HG03135 (cell line): ENCODE data around the gene RB1.

ENCODE experiments used
- ATAC-seq: cut with Tn5 transposase; IDR thresholded peaks from one replicate; pipeline ENCODE4 v1.9.1; 2021; ENCODE audit warnings: mild to moderate bottlenecking, moderate library complexity; ENCODE audit not compliant: unreplicated experiment

RB1 gene

GRCh38 chr13:48491423-48492095 is 188.0 kb downstream of the RB1 start:
- no peak for ATAC-seq

DNA sequence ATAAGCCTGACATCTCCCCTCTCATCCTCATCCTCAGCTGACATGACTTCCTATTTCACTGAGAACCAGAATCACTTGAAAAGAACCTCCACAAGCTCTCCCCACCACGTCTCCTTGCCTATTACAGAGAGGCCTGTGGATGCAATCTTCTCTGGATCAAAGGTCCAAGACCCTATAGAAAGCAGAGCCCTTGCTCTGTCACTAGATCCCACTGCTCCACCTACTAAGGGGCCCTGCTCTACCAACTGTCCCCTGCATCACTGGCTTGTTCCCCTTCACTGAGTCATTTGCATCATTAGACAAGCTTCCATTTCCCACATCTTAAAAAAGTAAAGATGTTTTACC is 188.5 kb downstream of the RB1 start:
- ATAC-seq: peak; percentile 61

GRCh38 chr13:48492470-48493065 is 189.0 kb downstream of the RB1 start:
- ATAC-seq: peak; percentile 77

DNA sequence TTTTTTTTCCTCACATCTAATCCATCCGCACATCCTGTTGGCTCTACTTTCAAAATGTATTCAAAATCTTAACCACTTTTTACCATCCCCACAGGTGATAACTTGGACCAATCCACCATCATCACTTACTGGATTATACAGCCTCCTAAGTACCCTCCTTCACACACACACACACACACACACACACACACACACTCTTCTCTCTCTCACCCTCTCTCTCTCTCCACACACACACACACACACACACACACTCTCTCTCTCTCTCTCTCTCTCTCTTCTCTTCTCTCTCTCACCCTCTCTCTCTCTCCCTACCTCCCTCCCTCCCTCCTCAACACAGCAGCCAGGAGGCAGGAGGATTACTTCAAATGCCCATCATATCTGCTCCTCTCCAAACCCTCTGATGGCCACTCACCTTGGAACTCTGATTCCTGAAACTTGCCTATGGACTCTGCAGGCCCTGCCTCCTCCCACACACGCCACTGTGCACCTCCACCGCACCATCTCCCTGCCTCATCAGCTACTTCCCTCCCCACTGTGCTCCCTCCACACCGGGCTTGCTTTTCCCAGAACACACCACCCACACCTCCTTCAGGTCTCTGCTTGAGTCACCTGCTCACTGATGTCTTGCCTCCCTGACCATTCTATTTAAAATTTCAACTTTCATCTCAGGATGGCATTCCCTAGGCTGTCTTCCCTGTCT is 189.7 kb downstream of the RB1 start:
- ATAC-seq: no peak

DNA sequence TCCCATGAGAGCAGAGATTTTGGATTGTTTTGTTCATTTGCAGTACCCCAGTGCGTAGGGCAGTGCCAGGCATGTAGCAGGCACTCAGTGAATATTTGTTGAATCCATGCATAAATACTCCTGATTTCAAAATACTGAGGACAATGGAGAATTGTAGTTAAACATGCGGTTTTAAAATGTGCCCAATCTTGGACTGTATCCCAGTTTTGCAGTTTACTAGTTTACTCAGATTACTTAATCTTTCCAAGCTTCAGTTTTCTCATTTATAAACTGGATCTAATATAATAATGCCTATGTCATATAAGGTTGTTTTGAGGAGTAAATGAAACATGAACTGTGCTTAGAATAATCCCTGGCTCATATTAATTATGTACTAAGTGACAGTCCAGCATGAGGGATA is 190.3 kb downstream of the RB1 start:
- ATAC-seq: no peak

- no peak for ATAC-seq
Measured at GRCh38 chr13:48494874-48495273, 191.3 kb downstream of the RB1 start.

- no peak for ATAC-seq
Measured at GRCh38 chr13:48496271-48497161, 193.0 kb downstream of the RB1 start.

- ATAC-seq: no peak
Measured at GRCh38 chr13:48497669-48498068, 194.1 kb downstream of the RB1 start.

- ATAC-seq: no peak
Measured at GRCh38 chr13:48500652-48501197, 197.2 kb downstream of the RB1 start.

- no peak for ATAC-seq
Measured at GRCh38 chr13:48501705-48502104, 198.2 kb downstream of the RB1 start.

GRCh38 chr13:48502601-48503319 is 199.2 kb downstream of the RB1 start:
- ATAC-seq: no peak

DNA sequence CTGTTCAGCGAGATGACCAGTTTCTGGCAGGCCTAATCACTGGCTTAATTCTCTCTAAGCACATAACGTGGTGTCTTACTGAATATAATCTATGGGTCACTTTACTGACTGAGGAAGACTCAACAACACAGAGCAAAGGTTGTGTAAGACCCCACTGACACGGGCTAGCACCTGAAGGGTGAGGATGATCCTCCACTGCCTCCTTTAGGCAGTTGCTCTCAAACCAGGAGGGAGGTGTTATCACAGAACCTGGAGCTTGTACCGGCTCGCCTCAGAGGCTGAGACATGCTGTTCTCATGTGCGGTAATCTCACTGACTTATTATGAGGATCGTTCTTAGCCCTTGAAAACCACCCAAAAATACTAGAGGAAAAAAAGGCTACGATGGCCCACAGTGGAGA is 201.1 kb downstream of the RB1 start:
- ATAC-seq: no peak

DNA sequence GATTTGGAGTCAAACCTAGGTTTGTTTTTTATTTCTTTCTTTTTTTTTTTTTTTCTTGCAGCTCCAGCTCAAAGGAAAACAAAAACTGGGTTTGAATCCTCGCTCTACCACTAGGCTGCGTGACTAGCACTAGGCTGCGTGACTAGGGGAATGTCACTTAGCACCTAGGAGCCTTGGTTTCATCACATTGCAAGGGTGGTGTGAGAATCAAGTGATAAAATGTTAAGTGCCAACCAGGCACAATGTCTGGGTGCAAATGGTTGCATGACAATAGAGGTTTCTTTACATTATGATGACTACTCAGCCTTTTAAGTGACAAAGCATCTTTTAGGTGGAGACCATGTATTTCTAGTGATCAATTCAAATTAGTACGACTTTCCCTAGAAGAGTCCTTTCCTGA is 201.5 kb downstream of the RB1 start:
- ATAC-seq: no peak

- peak; percentile 71 for ATAC-seq
Measured at GRCh38 chr13:48505597-48506091, 202.1 kb downstream of the RB1 start.

DNA sequence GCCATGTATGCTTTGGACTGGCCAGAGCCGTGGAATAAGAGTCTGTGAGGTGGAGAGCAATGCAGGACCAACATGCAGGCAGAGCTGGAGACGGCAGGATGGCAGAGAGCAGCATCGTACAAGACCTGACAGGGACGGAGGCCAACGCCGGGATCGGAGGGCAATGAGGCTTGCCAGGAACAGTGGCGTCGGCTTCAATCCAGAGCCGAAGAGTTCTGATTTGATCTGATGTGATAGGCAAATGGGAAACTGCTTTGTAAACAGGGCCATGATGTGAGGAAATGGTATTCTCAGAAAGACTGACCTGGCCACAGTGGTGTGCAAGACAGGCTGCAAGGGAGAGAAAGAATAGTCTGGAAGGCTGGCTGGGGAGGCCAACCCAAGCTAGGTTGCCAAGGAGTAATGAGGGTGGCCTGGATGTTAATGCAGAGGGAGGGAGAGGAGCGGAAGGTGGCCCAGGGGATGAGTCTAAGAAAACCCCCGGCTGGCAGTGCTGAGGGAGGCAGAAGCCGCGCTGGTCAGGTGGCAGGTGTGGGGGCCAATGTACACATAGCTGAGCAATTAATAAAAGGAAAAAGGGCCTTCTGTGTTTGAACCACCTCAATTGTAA is 202.6 kb downstream of the RB1 start:
- peak; percentile 28 for ATAC-seq

GRCh38 chr13:48507021-48507420 is 203.5 kb downstream of the RB1 start:
- ATAC-seq: no peak

DNA sequence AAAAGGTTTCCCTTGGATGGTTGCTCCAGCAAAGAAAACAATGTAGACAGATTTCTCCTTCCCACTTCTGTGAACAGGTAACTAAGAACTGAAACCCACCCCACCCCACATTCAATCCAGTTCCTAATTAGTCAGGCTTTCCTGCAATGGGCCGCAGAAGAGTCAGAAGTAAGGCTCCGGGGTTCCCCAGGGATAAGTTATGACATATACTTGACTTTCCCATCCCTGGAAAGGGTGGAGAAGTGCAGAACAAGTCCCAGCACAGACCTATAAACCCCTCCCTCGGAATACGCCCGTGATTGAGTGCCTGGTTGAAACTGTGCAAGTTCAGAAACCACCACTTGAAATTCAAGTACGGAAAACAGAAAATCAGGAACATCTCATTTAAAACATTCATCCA is 204.5 kb downstream of the RB1 start:
- no peak for ATAC-seq

GRCh38 chr13:48510698-48511097 is 207.1 kb downstream of the RB1 start:
- ATAC-seq: no peak

GRCh38 chr13:48511621-48512230 is 208.2 kb downstream of the RB1 start:
- no peak for ATAC-seq
